SK-N-SH (cell line): ENCODE results near the gene TANC1. TPM values are rescaled to one million over a fixed set of nuclear protein-coding genes. Genes with fewer than 3 reads are reported as not detected.

Source experiments
- CTCF ChIA-PET: fragments of 300-600, 350-600 bp; formaldehyde crosslinking; extraction: SDS; loops from one replicate; lab custom pipeline; 2021; lab: Yijun Ruan, JAX
- POLR2A ChIA-PET: fragments of 350-600 bp; sonication (Branson Sonifier 250); formaldehyde crosslinking; extraction: SDS; loops from one replicate; lab custom pipeline; 2020; ENCODE audit warnings: antibody characterized with exemption, inconsistent platforms; lab: Yijun Ruan, JAX
- DNase-seq: peaks from one replicate; pipeline ENCODE4 v3.0.0; 2012
- H2AFZ ChIP-seq: fragments of 200-600 bp; sonication (generic); 2 replicates; pipeline ENCODE4 v1.8.1; 2016; ENCODE audit warnings: antibody characterized with exemption, mild to moderate bottlenecking, low read depth
- H3F3A ChIP-seq: fragments of 200-600 bp; sonication (generic); replicated peaks from 2 replicates; pipeline ENCODE3; 2016; ENCODE audit warnings: antibody characterized with exemption, mild to moderate bottlenecking; ENCODE audit not compliant: insufficient read depth
- H3K27ac ChIP-seq, 2 experiments: fragments of 200-500 bp in 1 of 2; fragments of 200-600 bp in 1 of 2; sonication (Bioruptor generic) in 1 of 2; sonication (generic), shearing (Covaris generic) in 1 of 2; 2 replicates each; pipeline versions ENCODE4 v1.5.1 to v1.6.1; 2014 to 2016; ENCODE audit warnings: low read depth in 2 of 2, inconsistent platforms in 1 of 2, low read length in 1 of 2, mild to moderate bottlenecking in 1 of 2, mixed read lengths in 1 of 2
- H3K27me3 ChIP-seq: fragments of 200-600 bp; sonication (generic), shearing (Covaris generic); 2 replicates; pipeline ENCODE4 v1.6.1; 2016; ENCODE audit warnings: mixed run types; ENCODE audit not compliant: insufficient read depth
- H3K36me3 ChIP-seq, 2 experiments: fragments of 200-500 bp in 1 of 2; fragments of 200-600 bp in 1 of 2; sonication (Bioruptor generic) in 1 of 2; sonication (generic) in 1 of 2; replicated peaks in 1 of 2; 2 replicates each; pipeline versions ENCODE3 to v1.5.1; 2014 to 2016; ENCODE audit warnings: low read length in 1 of 2, mild to moderate bottlenecking in 1 of 2; ENCODE audit not compliant: insufficient read depth in 2 of 2, control insufficient read depth in 1 of 2
- H3K4me1 ChIP-seq, 2 experiments: fragments of 200-500 bp in 1 of 2; fragments of 200-600 bp in 1 of 2; sonication (Bioruptor generic) in 1 of 2; sonication (generic), shearing (Covaris generic) in 1 of 2; 2 replicates each; pipeline versions ENCODE4 v1.5.1 to v1.6.1; 2014 to 2016; ENCODE audit warnings: low read depth in 1 of 2, low read length in 1 of 2, mixed run types in 1 of 2; ENCODE audit not compliant: insufficient read depth in 2 of 2, control insufficient read depth in 1 of 2
- H3K4me2 ChIP-seq: fragments of 200-600 bp; sonication (generic), shearing (Covaris generic); 2 replicates; pipeline ENCODE4 v1.6.1; 2017; ENCODE audit warnings: mixed run types
- H3K4me3 ChIP-seq, 2 experiments: fragments of 200-500 bp in 1 of 2; fragments of 200-600 bp in 1 of 2; sonication (Bioruptor generic) in 1 of 2; sonication (generic), shearing (Covaris generic) in 1 of 2; 2 replicates each; pipeline versions ENCODE4 v1.5.1 to v1.8.1; 2014 to 2016; ENCODE audit warnings: low read depth in 2 of 2, inconsistent platforms in 1 of 2, low read length in 1 of 2, mild to moderate bottlenecking in 1 of 2, mixed read lengths in 1 of 2, moderate library complexity in 1 of 2
- H3K79me2 ChIP-seq: fragments of 200-600 bp; sonication (generic); 2 replicates; pipeline ENCODE4 v1.8.1; 2017; ENCODE audit warnings: mild to moderate bottlenecking; ENCODE audit not compliant: insufficient read depth
- H3K9ac ChIP-seq: fragments of 200-600 bp; sonication (generic); 2 replicates; pipeline ENCODE4 v1.6.1; 2017; ENCODE audit warnings: mixed run types
- H3K9me2 ChIP-seq: fragments of 200-600 bp; sonication (generic); 2 replicates; pipeline ENCODE4 v1.6.1; 2017; ENCODE audit warnings: mixed run types
- H3K9me3 ChIP-seq: fragments of 200-600 bp; sonication (generic); 2 replicates; pipeline ENCODE4 v1.6.1; 2017; ENCODE audit warnings: mixed run types, mild to moderate bottlenecking, moderate library complexity
- H4K20me1 ChIP-seq: fragments of 200-600 bp; sonication (generic); 2 replicates; pipeline ENCODE4 v1.6.1; 2017; ENCODE audit warnings: mild to moderate bottlenecking, mixed run types; ENCODE audit not compliant: insufficient read depth
- ELF1 ChIP-seq: IDR thresholded peaks from 2 replicates; pipeline ENCODE4 v1.4.0; 2012
- GATA2 ChIP-seq: sonication (generic); formaldehyde crosslinking; IDR thresholded peaks from 2 replicates; pipeline ENCODE4 v1.5.0; 2020; ENCODE audit warnings: mild to moderate bottlenecking, missing genetic modification reagents
- JUND ChIP-seq: IDR thresholded peaks from 2 replicates; pipeline ENCODE4 v1.4.0; 2012
- MAX ChIP-seq: IDR thresholded peaks from 2 replicates; pipeline ENCODE4 v1.4.0; 2012; ENCODE audit warnings: low read depth
- MEF2A ChIP-seq: IDR thresholded peaks from 2 replicates; pipeline ENCODE4 v1.4.0; 2012; ENCODE audit warnings: low read depth, borderline replicate concordance
- NFIC ChIP-seq: IDR thresholded peaks from 2 replicates; pipeline ENCODE4 v1.4.0; 2012; ENCODE audit warnings: borderline replicate concordance
- PBX3 ChIP-seq: IDR thresholded peaks from 2 replicates; pipeline ENCODE4; 2012
- POLR2AphosphoS5 ChIP-seq: IDR thresholded peaks from 2 replicates; pipeline ENCODE4 v1.6.1; 2012; ENCODE audit warnings: low read depth, low read length
- RXRA ChIP-seq: IDR thresholded peaks from 2 replicates; pipeline ENCODE4 v1.4.0; 2012; ENCODE audit warnings: low read depth, mild to moderate bottlenecking, borderline replicate concordance
- SMC3 ChIP-seq: IDR thresholded peaks from 2 replicates; pipeline ENCODE4 v1.6.1; 2012; ENCODE audit warnings: low read depth, low read length, improper control_type of control experiment
- USF1 ChIP-seq: IDR thresholded peaks from 2 replicates; pipeline ENCODE4 v1.4.0; 2012; ENCODE audit warnings: low read depth, borderline replicate concordance
- USF2 ChIP-seq: fragments of 150-350 bp; IDR thresholded peaks from 2 replicates; pipeline ENCODE4 v1.6.1; 2017; ENCODE audit warnings: antibody characterized with exemption, low read length, low read depth, borderline replicate concordance
- YY1 ChIP-seq: IDR thresholded peaks from 2 replicates; pipeline ENCODE4 v1.4.0; 2012; ENCODE audit warnings: low read depth, mild to moderate bottlenecking
- ZBTB33 ChIP-seq: IDR thresholded peaks from 2 replicates; pipeline ENCODE4 v1.4.0; 2012; ENCODE audit warnings: low read depth, borderline replicate concordance
- WGBS: methylation state at CpG from one replicate; pipeline ENCODE4 v1.1.6; 2017; ENCODE audit warnings: low lambda C conversion rate; 5-methylcytosine and 5-hydroxymethylcytosine counted together
- polyA plus RNA-seq, 3 experiments: library from polyadenylated mRNA; depleted of rRNA; stranded (reverse); fragments of >200 nt; gene quantifications; 2 replicates each; pipeline ENCODE4 v1.2.3, GENCODE V29; 2012

Gene TANC1
- polyA plus RNA-seq, 1 of the 3 experiments (the other 2 are of a cell fraction) = 19.2 TPM

- TF ChIP-seq USF2 (no peak), MEF2A (no peak)
Measured at GRCh38 chr2:159002462-159003111, 34.1 kb downstream of the TANC1 start (continued).

GRCh38 chr2:159003555-159003954, 35.1 kb downstream of the TANC1 start:
- POLR2A ChIA-PET = interaction anchor here (0.5 to 1.1 kb wide), 2 partner anchors 35 to 241 kb away, joined by 3 to 4 read pairs; partner anchors contain the start of gene TANC1

More at GRCh38 chr2:159003555-159003954, 35.1 kb downstream of the TANC1 start:
- Histone ChIP-seq H3F3A (peaks cover 17% of the 10 kb centered on the region), H3K27me3 (no peaks in the 10 kb centered on the region), H3K36me3 (peaks cover 7 to 18% of the 10 kb centered on the region in 2 experiments)
- TF ChIP-seq MAX (peak; percentile 60), ZBTB33 (no peak), RXRA (no peak), SMC3 (no peak), YY1 (peak; percentile 68; the same call in 1 of the 2 replicates), GATA2 (CRISPR knock-in tag) (no peak), USF1 (no peak), ELF1 (no peak), JUND (no peak), USF2 (no peak), NFIC (0 out of 2 replicates have a peak, but pooled peaks have one; percentile 13), POLR2AphosphoS5 (no peak), PBX3 (no peak), MEF2A (no peak)
- TF ChIP-seq, all 33 proteins: peak for 3
- Histone ChIP-seq H3K9ac (peak overlapping the region; percentile 19; the same call in 1 of the 2 replicates), H3K9me3 (no peaks in the 10 kb centered on the region), H3K4me2 (peak overlapping the region; percentile 19; the same call in 1 of the 2 replicates), H3K9me2 (no peaks in the 10 kb centered on the region), H4K20me1 (no peaks in the 10 kb centered on the region), H2AFZ (peak overlapping the region; percentile 72; the same call in 1 of the 2 replicates), H3K27ac (peak overlapping the region; percentile 34 to 75), H3K79me2 (peaks cover 50% of the 10 kb centered on the region), H3K4me3 (no peak overlapping the region), H3K4me1 (peaks cover 12 to 25% of the 10 kb centered on the region in 2 experiments)
- peak; percentile 50 for DNase-seq
- WGBS = 62% methylated on average over 12 of the region's 13 CpGs
- CTCF ChIA-PET = interaction anchor here (2.4 kb wide), 1 partner anchor 9 kb away, joined by 10 read pairs; no protein-coding TSS in a partner anchor
